Breast epithelium (tissue), 3 donors: ENCODE results near the gene TSPAN7.

Source experiments
- POLR2A ChIP-seq: fragments of 450-650 bp; IDR thresholded peaks from one replicate; pipeline ENCODE4 v1.6.1; 2016; ENCODE audit warnings: antibody characterized with exemption, mild to moderate bottlenecking, moderate library complexity
- TF ChIP-seq, protein P1 (sequence below), 3 donors: fragments of 450-650 bp; IDR thresholded peaks; one replicate each; pipeline ENCODE4 v1.5.1; 2016 to 2017; ENCODE audit warnings: antibody characterized with exemption in 3 of 3, mild to moderate bottlenecking in 3 of 3, moderate library complexity in 3 of 3

DNA sequence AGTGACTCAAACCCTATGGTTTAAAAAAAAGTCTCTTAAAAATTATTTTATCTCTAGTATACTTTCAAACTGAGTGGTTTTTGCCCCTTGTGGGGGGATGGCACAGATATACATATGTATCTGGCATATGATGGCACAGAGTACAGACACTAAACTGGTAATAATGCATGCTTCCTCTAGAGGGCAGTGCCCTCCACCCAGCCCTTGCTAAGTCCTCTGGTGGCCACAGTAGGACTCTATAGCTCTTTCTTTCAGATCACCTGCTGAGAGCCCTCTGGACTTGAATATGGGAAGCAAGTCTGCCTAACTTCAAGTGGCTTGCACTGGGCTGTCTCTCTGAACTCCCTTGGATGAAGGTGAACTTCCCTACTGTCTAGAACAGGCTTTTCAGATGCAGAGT lies 66.3 kb downstream of the TSPAN7 start:
- TF ChIP-seq, protein P1, sequence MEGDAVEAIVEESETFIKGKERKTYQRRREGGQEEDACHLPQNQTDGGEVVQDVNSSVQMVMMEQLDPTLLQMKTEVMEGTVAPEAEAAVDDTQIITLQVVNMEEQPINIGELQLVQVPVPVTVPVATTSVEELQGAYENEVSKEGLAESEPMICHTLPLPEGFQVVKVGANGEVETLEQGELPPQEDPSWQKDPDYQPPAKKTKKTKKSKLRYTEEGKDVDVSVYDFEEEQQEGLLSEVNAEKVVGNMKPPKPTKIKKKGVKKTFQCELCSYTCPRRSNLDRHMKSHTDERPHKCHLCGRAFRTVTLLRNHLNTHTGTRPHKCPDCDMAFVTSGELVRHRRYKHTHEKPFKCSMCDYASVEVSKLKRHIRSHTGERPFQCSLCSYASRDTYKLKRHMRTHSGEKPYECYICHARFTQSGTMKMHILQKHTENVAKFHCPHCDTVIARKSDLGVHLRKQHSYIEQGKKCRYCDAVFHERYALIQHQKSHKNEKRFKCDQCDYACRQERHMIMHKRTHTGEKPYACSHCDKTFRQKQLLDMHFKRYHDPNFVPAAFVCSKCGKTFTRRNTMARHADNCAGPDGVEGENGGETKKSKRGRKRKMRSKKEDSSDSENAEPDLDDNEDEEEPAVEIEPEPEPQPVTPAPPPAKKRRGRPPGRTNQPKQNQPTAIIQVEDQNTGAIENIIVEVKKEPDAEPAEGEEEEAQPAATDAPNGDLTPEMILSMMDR (IDR thresholded peaks at IDR 0.05), result no peak
- no peak for TF ChIP-seq POLR2A
